Body of pancreas (tissue), 4 donors: ENCODE results near the gene CACNG7.

ENCODE experiments used
- POLR2A ChIP-seq, 3 donors: fragments of 450-650 bp; IDR thresholded peaks; one replicate each; pipeline ENCODE4 v1.6.1; 2016; ENCODE audit warnings: antibody characterized with exemption in 3 of 3, mild to moderate bottlenecking in 2 of 3
- TF ChIP-seq, protein P1 (sequence below), 7 experiments: fragments of 450-650 bp in 4 of 7; fragments of 200-600 bp in 3 of 7; sonication (generic) in 3 of 7; IDR thresholded peaks; one replicate each; pipeline ENCODE4 v1.5.1; 2016 to 2019; ENCODE audit warnings: antibody characterized with exemption in 7 of 7

GRCh38 chr19:53985863-53986262 lies 76.8 kb downstream of the CACNG7 start:
- TF ChIP-seq, protein P1, sequence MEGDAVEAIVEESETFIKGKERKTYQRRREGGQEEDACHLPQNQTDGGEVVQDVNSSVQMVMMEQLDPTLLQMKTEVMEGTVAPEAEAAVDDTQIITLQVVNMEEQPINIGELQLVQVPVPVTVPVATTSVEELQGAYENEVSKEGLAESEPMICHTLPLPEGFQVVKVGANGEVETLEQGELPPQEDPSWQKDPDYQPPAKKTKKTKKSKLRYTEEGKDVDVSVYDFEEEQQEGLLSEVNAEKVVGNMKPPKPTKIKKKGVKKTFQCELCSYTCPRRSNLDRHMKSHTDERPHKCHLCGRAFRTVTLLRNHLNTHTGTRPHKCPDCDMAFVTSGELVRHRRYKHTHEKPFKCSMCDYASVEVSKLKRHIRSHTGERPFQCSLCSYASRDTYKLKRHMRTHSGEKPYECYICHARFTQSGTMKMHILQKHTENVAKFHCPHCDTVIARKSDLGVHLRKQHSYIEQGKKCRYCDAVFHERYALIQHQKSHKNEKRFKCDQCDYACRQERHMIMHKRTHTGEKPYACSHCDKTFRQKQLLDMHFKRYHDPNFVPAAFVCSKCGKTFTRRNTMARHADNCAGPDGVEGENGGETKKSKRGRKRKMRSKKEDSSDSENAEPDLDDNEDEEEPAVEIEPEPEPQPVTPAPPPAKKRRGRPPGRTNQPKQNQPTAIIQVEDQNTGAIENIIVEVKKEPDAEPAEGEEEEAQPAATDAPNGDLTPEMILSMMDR (IDR thresholded peaks at IDR 0.05), result no peak
- TF ChIP-seq POLR2A (IDR thresholded peaks at IDR 0.05), result no peak
